GM13976 (cell line): ENCODE measurements around the gene RPS21.

ENCODE experiments used
- DNase-seq: peaks from one replicate; pipeline ENCODE4 v3.0.0; 2012; ENCODE audit warnings: low spot score
- CTCF ChIP-seq: IDR thresholded peaks from 2 replicates; pipeline ENCODE4 v1.5.1; 2012; ENCODE audit warnings: borderline replicate concordance, mild to moderate bottlenecking; ENCODE audit not compliant: insufficient read depth; ENCODE audit errors: extremely low read depth, missing control alignments, control extremely low read depth
- in situ Hi-C: fragments of 300-500 bp; cut with MboI; formaldehyde crosslinking; loops from one replicate; pipeline ENCODE4 v1.12.0; 2022; ENCODE audit warnings: low sequenced_read_pairs, mixed read lengths, inconsistent platforms; ENCODE audit not compliant: unreplicated experiment

Gene RPS21

DNA sequence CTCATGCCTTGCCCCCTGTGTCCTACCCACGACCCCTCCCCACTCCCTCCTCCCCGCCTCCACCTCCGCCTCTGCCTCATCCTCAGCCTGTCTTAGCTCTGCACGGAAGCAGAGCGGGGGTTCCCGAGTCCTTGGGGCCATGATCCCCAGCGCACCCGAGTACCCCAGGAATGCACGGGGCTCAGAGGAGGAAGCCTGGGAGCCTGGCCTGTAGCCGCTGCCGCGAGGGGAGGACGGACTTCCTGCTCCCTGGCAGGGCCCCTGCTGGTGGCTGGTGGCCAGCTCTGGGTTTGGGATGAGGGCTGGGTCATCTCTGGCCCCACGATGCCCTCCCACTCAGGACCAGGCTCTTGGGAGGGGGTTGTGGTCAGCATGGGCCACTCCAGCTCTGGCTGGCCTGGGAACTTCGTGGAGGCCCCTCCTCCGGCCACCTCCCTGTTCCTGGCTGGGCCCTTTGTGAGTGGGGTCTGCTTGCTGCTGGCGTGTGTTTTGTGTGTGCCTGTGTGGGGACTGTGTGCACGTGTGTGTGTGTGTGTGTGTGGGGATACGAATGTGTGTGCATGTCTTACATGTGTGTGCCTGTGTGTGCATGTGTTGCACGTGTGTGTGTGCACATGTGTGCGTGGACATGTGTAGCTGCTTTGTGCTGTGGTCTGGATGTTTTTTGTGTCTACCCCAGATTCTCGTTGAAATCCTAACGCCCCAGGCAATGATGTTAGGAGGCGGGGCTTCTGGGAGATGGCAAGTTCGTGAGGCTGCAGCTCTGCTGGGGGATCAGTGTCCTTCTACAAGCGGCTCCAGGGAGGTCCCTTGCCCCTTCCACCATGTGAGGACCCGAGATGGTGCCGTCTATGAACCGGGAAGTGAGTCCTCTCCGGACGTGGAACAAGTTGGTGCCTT lies 41.7 kb downstream of the RPS21 start:
- TF ChIP-seq CTCF, result no peak
- no peak for DNase-seq
- in situ Hi-C loops, result no loop called here

DNA sequence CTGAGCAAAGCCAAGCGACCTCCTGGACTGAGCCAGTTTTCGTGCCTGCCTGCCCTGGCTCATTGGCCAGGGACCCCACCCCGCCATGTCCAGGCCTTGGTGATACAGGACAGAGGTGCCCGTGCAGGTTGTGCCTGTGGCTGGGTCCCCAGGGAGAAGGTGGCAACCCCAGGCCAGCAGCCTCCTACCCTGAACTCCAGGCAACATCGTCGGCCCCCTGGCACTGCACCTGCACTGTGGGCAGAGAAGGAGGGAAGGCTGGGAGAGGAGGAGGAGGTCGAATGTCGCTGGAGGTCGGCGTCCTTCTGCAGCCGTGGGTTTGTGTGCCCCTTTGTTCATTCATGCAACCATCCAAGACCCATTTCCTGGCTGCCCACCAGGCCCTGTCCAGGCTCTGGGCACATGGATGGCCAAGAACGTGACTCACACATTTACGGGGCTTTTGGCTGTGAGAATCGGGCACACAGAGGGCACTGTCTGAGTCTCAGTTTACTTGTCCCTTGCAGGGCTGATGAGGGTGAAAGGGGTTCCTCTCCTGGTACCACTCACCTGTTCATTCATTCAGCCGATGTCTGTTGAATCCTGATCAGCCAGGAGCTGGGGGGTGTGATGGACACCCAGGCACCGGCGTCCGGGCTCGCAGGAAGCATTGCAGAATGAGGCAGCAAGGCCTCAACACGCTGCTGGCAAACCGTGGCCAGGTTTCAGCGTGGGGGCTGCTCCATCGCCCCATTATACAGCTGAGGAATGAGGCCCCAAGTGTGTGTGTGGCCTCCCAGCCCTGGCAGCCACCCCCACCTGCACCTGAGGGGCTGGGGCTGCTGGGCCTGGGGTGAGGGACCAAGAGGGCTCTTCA lies 42.8 kb downstream of the RPS21 start:
- DNase-seq, result no peak
- in situ Hi-C loops, result no loop called here
- TF ChIP-seq CTCF, result no peak

- no peak for TF ChIP-seq CTCF
- in situ Hi-C loops, result no loop called here
- no peak for DNase-seq
Observed at GRCh38 chr20:62430311-62430853, 43.5 kb downstream of the RPS21 start.

GRCh38 chr20:62430866-62431447 lies 44.1 kb downstream of the RPS21 start:
- DNase-seq, result no peak
- TF ChIP-seq CTCF, result no peak
- in situ Hi-C loops, result no loop called here

DNA sequence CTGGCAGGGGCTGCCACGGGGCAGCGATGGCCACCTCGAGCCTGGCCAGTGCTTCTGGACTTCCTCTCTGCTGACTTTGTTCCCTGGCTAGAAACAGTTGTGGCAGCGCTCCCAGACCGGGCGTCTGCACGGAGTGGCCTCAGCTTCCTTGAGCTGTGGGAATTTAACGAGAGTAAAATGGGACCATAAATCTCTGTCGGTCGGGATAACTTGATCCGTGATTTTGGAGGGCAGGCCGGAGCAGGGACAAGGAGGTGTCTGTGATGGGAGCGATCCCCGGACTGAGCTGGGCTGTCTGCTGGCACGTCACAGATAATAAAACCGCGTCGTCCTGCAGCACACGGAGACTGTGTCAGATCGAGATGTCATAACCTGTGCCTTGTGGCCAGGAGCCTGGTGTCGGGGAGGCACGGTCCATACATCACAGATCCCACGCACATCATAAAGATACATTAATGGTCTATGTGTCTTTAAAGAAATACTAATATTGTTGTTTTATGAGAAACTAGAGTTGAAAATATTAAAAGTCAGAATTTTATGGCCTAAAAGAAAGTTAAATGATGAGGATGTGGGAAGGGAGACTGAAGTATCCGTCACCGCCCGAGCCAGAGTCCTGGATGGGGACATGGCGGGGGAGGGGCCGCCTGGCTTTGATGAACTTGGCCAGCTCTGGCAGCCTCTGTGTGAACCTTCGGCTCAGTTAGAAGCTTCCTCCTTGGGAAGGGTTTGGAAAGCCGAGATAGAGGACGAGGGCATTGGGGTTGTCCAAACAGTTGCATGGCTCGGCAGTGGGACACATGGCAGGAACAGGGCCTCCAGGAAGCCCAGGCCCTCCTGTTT lies 47.0 kb downstream of the RPS21 start:
- no peak for TF ChIP-seq CTCF
- in situ Hi-C loops, result no loop called here
- DNase-seq, result no peak
